ENCODE data around the gene BRMS1L. TPM values are rescaled to one million over a fixed set of nuclear protein-coding genes. Genes with fewer than 3 reads are reported as not detected.

Gene BRMS1L
- polyA plus RNA-seq, 4 donors: 2.7 to 9.0 (median 4.3) TPM

- Histone ChIP-seq H3K36me3 (ENCODE audit: control insufficient read depth in 3 of 3, insufficient read depth in 2 of 3, low read depth in 1 of 3, low read length in 3 of 3) (no peaks in the 10 kb centered on the region), H3K9me3 (ENCODE audit: control insufficient read depth in 2 of 2, insufficient read depth in 1 of 2, low read depth in 1 of 2, low read length in 1 of 2) (no peaks in the 10 kb centered on the region), H3K27me3 (ENCODE audit: control insufficient read depth in 3 of 3, insufficient read depth in 3 of 3, low read length in 3 of 3) (no peaks in the 10 kb centered on the region), H3K4me1 (ENCODE audit: control insufficient read depth in 3 of 3, insufficient read depth in 2 of 3, low read depth in 1 of 3, low read length in 2 of 3) (no peaks in the 10 kb centered on the region), H3K27ac (ENCODE audit: low read depth in 1 of 3, low read length in 2 of 3) (no peak overlapping the region), H3K4me3 (ENCODE audit: low read depth in 1 of 3, low read length in 3 of 3) (no peak overlapping the region)
- FAIRE-seq: no peak
- no peak for DNase-seq
- 76 to 91% (median 81%) methylated on average over 4 of the region's 4 CpGs for WGBS, 3 donors
Observed at GRCh38 chr14:35915185-35915584, 89.0 kb downstream of the BRMS1L start.

GRCh38 chr14:35915775-35916174 lies 89.6 kb downstream of the BRMS1L start:
- DNase-seq (no peak), FAIRE-seq (no peak)
- Histone ChIP-seq H3K4me3 (ENCODE audit: low read depth in 1 of 3, low read length in 3 of 3) (no peak overlapping the region), H3K27me3 (ENCODE audit: control insufficient read depth in 3 of 3, insufficient read depth in 3 of 3, low read length in 3 of 3) (no peaks in the 10 kb centered on the region), H3K36me3 (ENCODE audit: control insufficient read depth in 3 of 3, insufficient read depth in 2 of 3, low read depth in 1 of 3, low read length in 3 of 3) (no peaks in the 10 kb centered on the region), H3K4me1 (ENCODE audit: control insufficient read depth in 3 of 3, insufficient read depth in 2 of 3, low read depth in 1 of 3, low read length in 2 of 3) (no peaks in the 10 kb centered on the region), H3K27ac (ENCODE audit: low read depth in 1 of 3, low read length in 2 of 3) (no peak overlapping the region), H3K9me3 (ENCODE audit: control insufficient read depth in 2 of 2, insufficient read depth in 1 of 2, low read depth in 1 of 2, low read length in 1 of 2) (no peaks in the 10 kb centered on the region)
- WGBS, 3 donors: 59 to 75% (median 73%) methylated on average over 1 of the region's 1 CpG

Other genes with a start within 250 kb of the BRMS1L start
- 10 to 100 TPM in 3 of 4 donors, 1 to 10 TPM in 1; 9.6 to 27.6 (median 13.3) TPM for gene RALGAPA1, start 17.0 kb upstream of the BRMS1L start, polyA plus RNA-seq

Data from small intestine (tissue), 7 donors.